Activated CD8-positive, alpha-beta T cell treated with anti-CD3 and anti-CD28 coated beads for 36 hours (primary cell): ENCODE results near the gene PALLD. TPM values are rescaled to one million over a fixed set of nuclear protein-coding genes. Genes with fewer than 3 reads are reported as not detected.
"Not testable (repeated sequence)": the region's sequence is repeated elsewhere in the genome, so short reads cannot be mapped to it uniquely, and the experiment has no call there.

Source experiments
- ATAC-seq: fragments of 200-7000 bp; cut with Tn5 transposase; one replicate; pipeline ENCODE4 v1.10.0; 2021; ENCODE audit warnings: mild to moderate bottlenecking, moderate library complexity
- CTCF ChIA-PET: fragments of 350-600 bp; sonication (Branson Sonifier 250); formaldehyde crosslinking; loops from one replicate; lab custom pipeline; 2021; ENCODE audit warnings: antibody characterized with exemption; lab: Charles Lee
- POLR2A ChIA-PET: fragments of 350-600 bp; sonication (Branson Sonifier 250); formaldehyde crosslinking; loops from one replicate; lab custom pipeline; 2021; ENCODE audit warnings: antibody characterized with exemption; lab: Charles Lee
- DNase-seq: peaks from one replicate; pipeline ENCODE4 v3.0.0-alpha.2; 2020
- H3K27ac Mint-ChIP-seq: one replicate; pipeline ENCODE4 v1.8.0; 2021; ENCODE audit warnings: mild to moderate bottlenecking, mixed read lengths
- H3K27me3 Mint-ChIP-seq: one replicate; pipeline ENCODE4 v1.8.0; 2021; ENCODE audit warnings: mixed read lengths
- H3K36me3 Mint-ChIP-seq: one replicate; pipeline ENCODE4 v1.8.0; 2021; ENCODE audit warnings: low read depth, mixed read lengths
- H3K4me1 Mint-ChIP-seq: one replicate; pipeline ENCODE4 v1.8.0; 2021; ENCODE audit warnings: low read depth, mixed read lengths
- H3K4me3 Mint-ChIP-seq: one replicate; pipeline ENCODE4 v1.8.0; 2021; ENCODE audit warnings: mild to moderate bottlenecking, moderate library complexity, mixed read lengths
- H3K9me3 Mint-ChIP-seq: one replicate; pipeline ENCODE4 v1.8.0; 2021; ENCODE audit warnings: mixed read lengths
- intact Hi-C: fragments of 100-400 bp; cut with micrococcal nuclease; formaldehyde crosslinking; loops from one replicate; pipeline ENCODE4 v1.10.0; 2022
- total RNA-seq, 2 experiments: library from RNA; stranded (reverse); gene quantifications; one replicate each; pipeline ENCODE4 v1.2.3, GENCODE V29; 2021
- TF ChIP-seq, protein P1 (sequence below): fragments of 200-600 bp; IDR thresholded peaks from one replicate; pipeline ENCODE4 v1.8.0; 2022; ENCODE audit warnings: antibody characterized with exemption, mild to moderate bottlenecking

PALLD gene
- total RNA-seq, 2 experiments from 2014 or later, result 0.41 to 0.60 TPM

DNA sequence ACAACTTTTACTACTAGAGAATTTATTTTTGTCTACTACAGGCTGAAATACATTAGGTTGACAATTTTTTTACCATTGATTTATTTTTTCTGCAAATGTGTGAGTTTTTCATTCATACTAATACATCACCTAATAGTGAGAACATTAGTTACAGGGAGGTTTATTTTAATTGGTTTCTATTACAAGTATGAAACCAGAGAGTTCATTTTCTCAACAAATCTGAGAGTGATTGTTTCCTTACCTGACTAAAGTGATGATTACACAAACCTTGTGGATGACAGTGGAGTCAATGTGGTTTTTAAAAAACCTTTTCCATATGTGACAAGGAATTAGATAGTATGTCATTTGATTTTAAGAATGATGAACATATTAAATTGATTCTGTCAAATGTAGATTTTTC is 227.4 kb downstream of the PALLD start:
- Mint-ChIP-seq H3K4me1 (peaks cover 8% of the 10 kb centered on the region), H3K4me3 (no peak overlapping the region), H3K9me3 (peaks cover 6% of the 10 kb centered on the region), H3K36me3 (no peaks in the 10 kb centered on the region), H3K27ac (no peak overlapping the region), H3K27me3 (peaks cover 8% of the 10 kb centered on the region)
- TF ChIP-seq, protein P1, sequence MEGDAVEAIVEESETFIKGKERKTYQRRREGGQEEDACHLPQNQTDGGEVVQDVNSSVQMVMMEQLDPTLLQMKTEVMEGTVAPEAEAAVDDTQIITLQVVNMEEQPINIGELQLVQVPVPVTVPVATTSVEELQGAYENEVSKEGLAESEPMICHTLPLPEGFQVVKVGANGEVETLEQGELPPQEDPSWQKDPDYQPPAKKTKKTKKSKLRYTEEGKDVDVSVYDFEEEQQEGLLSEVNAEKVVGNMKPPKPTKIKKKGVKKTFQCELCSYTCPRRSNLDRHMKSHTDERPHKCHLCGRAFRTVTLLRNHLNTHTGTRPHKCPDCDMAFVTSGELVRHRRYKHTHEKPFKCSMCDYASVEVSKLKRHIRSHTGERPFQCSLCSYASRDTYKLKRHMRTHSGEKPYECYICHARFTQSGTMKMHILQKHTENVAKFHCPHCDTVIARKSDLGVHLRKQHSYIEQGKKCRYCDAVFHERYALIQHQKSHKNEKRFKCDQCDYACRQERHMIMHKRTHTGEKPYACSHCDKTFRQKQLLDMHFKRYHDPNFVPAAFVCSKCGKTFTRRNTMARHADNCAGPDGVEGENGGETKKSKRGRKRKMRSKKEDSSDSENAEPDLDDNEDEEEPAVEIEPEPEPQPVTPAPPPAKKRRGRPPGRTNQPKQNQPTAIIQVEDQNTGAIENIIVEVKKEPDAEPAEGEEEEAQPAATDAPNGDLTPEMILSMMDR, result no peak
- POLR2A ChIA-PET, result no interaction called here
- DNase-seq, result no peak
- no peak for ATAC-seq
- intact Hi-C loops, result no loop called here
- CTCF ChIA-PET, result no interaction called here

DNA sequence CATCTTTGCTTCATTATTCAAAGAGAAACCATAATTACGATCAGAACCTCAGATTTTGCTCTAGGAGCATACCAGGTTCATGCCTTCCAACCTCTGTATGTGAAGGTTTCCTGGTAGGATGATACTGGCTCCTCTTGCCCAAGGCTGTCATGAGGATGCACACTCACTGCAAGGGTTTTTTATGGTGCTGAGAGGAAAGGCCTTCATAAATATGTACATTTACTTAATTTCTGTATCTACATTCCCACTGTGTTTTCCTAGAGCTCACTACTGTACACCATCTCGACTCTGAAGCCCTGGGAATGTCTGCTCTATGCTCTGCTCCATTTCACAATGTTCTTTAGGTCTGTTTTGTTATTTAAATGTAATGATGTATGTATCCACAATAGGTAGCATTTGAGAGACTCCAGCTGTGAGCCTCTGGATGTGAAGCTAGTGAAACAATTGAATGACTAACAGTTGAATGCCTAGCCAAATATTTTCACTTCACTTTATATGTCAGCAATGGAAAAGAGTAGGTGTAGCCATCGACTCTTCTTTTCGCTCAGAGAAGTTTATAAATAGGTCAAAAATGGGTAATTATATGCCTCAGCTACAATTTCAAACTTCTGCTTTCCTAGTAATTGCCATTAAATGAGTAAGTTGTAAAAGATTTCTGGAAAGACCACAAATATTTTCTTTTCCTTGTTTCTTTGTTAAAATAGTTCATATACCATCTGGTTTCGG is 228.0 kb downstream of the PALLD start:
- TF ChIP-seq, protein P1, result no peak
- ChIA-PET CTCF (no interaction called here), POLR2A (no interaction called here)
- no peak for DNase-seq
- H3K9me3 Mint-ChIP-seq, result peaks cover 6% of the 10 kb centered on the region
- H3K4me3 Mint-ChIP-seq, result no peak overlapping the region
- ATAC-seq, result no peak
- intact Hi-C loops, result no loop called here
- no peaks in the 10 kb centered on the region for H3K36me3 Mint-ChIP-seq
- H3K27me3 Mint-ChIP-seq, result peaks cover 10% of the 10 kb centered on the region
- H3K4me1 Mint-ChIP-seq, result peaks cover 8% of the 10 kb centered on the region
- H3K27ac Mint-ChIP-seq, result no peak overlapping the region

DNA sequence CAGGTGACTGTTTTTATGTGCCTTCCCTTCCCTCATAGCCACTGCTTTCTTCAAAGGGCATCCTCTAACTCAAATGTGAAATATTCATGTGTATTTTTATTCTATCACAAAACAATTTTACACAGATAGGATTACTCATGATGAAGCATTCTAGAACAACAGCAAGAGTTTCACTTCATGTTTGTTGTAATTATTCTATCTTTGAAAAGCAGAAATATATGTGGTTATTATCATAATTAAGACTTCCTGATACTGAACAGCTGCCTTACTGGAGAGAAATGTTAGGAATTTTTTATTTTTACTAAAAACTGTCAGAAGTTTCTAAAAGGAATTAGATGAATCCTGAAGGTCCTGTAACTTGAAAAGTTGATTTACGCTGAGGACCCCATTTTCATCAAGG is 229.1 kb downstream of the PALLD start:
- intact Hi-C loops, result no loop called here
- TF ChIP-seq, protein P1, result no peak
- POLR2A ChIA-PET, result no interaction called here
- DNase-seq (no peak), ATAC-seq (no peak)
- Mint-ChIP-seq H3K27me3 (peaks cover 8% of the 10 kb centered on the region), H3K36me3 (no peaks in the 10 kb centered on the region), H3K9me3 (peaks cover 5% of the 10 kb centered on the region), H3K4me1 (peaks cover 8% of the 10 kb centered on the region), H3K4me3 (no peak overlapping the region), H3K27ac (no peak overlapping the region)
- CTCF ChIA-PET, result no interaction called here

DNA sequence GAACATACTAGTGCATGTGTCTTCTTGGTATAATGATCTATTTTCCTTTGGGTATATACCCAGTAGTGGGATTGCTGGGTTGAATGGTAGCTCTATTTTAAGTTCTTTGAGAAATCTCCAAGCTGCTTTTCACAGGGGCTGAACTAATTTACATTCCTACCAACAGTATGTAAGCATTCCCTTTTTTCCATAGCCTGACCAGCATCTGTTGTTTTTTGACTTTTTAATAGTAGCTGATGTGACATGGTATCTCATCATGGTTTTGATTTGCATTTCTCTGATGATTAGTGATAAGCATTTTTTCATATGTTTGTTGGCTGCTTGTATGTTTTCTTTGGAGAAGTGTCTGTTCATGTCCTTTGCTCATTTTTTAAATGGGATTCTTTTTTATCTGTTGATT is 230.3 kb downstream of the PALLD start:
- CTCF ChIA-PET, H3K27me3 Mint-ChIP-seq, DNase-seq, ATAC-seq, intact Hi-C loops, H3K36me3 Mint-ChIP-seq, H3K4me3 Mint-ChIP-seq, POLR2A ChIA-PET, H3K4me1 Mint-ChIP-seq, H3K9me3 Mint-ChIP-seq, H3K27ac Mint-ChIP-seq: not testable (repeated sequence)

DNA sequence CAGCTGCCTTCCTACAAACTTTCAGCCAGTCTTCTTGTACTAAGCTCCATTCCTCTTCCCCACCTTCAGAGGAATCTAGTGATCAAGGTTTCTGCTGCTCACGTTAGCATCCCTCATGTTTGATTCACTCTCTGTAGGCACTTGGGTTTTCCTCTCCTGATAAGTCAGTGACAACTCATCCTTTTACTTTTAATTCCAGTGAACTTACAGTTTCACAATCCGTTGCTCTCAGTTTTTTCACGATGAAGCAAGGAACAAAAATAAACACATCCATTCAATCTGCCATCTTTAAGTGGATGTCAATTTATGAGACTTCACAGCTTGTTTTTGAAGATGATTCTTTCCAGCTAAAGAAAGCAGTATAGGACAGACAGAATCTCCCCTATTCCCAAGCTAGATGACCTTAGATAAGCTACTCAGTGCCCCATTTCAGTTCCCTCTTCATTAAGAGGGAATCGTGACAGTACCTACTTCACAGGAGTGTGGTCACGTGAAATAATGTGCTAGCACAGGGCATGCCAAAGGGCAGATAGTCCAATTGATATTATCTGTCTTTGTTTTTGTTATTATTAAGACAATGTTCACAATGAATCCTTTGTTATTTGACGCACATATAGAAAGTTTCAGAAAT is 234.3 kb downstream of the PALLD start:
- CTCF ChIA-PET, result interaction anchor here (0.7 kb wide), 1 partner anchor 471 kb away, joined by 3 read pairs; no protein-coding TSS in a partner anchor
- no peak overlapping the region for H3K4me3 Mint-ChIP-seq
- H3K9me3 Mint-ChIP-seq, result peaks cover 5% of the 10 kb centered on the region
- H3K27ac Mint-ChIP-seq, result no peak overlapping the region
- H3K4me1 Mint-ChIP-seq, result no peaks in the 10 kb centered on the region
- no peak for ATAC-seq
- no peak for DNase-seq
- no peaks in the 10 kb centered on the region for H3K36me3 Mint-ChIP-seq
- intact Hi-C loops, result no loop called here
- peaks cover 7% of the 10 kb centered on the region for H3K27me3 Mint-ChIP-seq
- TF ChIP-seq, protein P1, result no peak
- POLR2A ChIA-PET, result interaction anchor here (0.7 kb wide), 1 partner anchor 98 kb away, joined by 3 read pairs; no protein-coding TSS in a partner anchor
